ENCODE results near the gene GKN2.

GKN2 gene, protein sequence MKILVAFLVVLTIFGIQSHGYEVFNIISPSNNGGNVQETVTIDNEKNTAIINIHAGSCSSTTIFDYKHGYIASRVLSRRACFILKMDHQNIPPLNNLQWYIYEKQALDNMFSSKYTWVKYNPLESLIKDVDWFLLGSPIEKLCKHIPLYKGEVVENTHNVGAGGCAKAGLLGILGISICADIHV

DNA sequence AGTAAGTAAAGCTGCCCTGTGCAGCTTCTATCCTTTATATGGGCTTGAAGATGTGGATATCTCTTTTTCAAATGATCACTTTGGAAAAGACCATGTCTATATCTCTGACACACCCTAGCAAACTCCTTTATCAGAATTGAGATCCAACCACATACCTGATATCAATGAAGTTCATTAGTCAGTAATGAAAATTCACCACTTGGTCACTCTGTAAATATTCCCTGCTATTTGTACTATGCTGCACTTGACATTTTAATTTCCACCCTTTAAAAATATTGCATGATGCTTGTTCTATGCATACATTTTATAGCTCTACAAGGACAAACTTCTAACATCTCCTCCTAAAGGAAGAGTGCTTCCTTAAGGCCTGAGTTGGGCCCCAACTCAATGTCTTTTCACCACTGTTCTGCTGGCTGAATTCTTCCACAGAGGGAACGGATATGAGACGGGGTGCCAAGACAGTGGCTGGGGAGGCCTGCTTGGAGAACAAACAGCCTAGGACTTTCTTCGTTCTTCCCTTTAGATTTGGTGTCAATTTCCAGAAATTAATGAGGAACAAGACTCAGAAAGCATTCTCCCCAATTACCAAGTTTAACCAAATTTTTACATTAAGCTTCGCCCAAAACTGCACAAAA lies at the start of gene GKN2:
TSS of gene GKN2 (minus strand) at position 7 of the 635 bp plus-strand sequence. CDS start 32 bp downstream, outside the sequence.
- DNase-seq: no peak

DNA sequence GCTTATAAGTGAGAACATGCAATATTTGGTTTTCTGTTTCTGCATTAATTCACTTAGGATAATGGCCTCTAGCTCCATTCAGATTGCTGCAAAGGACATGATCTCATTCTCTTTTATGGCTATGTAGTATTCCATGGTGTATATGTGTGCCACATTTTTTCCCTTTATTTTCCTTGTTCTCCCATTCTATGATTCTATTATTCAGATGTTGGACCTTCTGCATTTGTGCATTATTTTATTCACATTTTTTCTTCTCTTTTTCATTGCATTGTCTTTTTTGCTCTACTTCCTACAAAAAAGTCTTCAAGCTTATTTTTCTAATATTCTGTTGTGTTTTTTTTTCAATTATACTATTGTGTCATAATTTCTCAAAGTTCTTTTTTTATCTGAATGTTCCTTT lies 49.2 kb upstream of the GKN2 start:
- DNase-seq: no peak

DNA sequence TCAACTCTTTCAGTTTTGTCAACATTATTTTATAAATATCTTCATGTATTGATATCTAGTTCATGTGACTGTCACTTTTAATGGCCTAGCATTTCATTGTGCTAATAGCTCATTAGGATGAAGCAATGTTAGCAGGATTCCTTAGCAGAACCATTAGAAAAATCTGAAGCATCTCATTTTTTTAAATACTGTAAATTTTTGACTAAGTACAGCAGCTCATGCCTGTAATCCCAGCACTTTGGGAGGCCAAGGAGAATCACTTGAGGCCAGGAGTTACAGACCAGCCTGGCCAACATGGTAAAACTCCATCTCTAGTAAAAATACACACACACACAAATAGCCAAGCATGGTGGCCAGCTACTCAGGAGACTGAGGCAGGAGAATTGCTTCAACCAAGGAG lies 44.7 kb upstream of the GKN2 start:
- DNase-seq: no peak

DNA sequence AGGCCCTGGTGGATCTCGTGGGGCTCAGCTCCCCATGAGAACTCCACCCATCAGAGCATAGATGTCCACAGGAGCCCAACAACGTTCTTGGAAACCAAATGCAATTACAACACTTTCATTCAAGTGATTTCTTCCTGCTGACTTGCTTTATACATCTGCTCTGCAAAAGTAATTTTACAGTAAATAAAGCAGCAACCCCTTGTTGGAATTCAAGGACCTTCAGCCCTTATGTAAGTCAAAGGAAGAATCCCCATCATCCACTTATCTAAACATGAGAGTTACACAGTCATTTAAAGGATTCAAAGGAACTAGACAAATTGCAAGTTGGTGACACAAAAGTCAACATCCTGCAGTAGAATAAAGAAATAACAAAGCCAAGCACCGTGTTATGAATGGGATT lies 43.2 kb upstream of the GKN2 start:
- DNase-seq: no peak

DNA sequence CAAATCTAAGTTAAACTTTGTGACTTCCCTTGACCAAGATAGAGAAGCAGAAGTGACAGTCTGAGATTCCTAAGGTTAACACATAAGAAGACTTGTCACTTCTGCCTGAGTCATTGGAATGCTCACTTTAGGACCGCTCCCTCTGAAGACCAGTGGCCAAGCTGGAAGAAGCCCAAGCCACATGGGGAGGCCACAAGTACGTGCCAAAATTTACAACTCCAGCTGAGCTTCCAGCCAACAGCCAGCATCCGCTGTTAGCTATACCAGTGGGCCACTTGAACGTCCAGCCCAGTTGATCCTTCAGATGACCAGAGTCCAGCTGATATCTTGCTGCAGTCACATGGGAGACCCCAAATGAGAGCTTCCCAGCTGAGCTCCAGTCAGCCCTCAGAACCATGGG lies 42.2 kb upstream of the GKN2 start:
- DNase-seq: no peak

DNA sequence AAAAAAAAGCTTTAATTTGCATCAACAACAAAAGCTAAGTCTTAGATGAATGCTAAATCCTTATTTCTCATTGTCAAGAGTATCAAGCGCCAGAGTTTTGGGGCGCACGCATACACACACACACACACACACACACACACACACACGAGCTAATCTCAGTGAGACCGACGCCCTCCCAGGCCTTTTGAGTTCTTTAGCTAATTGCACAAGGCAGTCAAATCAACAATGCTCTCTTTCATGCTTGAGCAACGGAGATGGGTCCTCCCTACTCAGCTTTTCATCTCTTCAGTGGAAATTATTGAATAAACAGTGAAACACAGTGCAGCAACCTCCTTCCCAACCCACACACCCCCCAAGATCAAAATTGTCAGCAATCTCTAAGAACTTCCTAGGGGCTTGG lies 41.0 kb upstream of the GKN2 start:
- DNase-seq: no peak

DNA sequence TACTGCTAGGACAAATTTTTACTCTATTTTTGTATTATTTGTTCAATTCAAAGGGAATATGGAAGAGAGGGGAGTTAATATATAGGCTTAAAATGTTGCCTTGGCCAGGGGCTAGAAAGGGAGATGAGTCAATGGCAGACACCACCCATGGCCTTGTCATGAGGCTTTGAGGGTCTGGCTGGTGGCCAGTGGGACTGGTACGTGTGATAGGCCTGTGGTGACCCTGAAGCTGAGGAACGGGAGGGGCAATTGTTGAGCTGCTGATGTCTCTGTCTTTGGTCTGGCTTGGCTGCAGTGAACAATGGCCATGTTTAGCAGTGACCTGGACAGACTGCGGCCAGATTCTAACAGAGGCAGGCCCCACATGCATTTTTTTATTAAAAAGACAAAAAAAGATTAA lies 40.2 kb upstream of the GKN2 start:
- DNase-seq: no peak

DNA sequence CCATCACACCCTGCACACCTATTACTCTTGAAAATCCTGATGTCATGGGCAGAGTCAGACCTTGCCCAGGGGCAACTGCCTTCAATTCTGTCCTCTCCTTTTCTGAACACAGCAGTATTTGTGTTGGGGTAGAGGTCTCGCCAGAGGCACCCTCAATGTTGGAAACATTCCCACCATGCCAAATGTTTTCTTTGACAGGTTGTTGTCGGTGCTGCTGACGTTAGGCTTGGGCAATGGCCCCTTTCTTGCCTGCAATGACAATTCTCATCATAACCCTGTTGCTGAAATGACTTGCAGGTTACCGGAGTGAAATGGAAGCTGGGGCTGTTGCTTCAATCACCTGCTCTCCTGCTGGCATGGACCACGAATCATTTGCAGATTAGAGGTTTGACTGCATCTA lies 39.6 kb upstream of the GKN2 start:
- no peak for DNase-seq

DNA sequence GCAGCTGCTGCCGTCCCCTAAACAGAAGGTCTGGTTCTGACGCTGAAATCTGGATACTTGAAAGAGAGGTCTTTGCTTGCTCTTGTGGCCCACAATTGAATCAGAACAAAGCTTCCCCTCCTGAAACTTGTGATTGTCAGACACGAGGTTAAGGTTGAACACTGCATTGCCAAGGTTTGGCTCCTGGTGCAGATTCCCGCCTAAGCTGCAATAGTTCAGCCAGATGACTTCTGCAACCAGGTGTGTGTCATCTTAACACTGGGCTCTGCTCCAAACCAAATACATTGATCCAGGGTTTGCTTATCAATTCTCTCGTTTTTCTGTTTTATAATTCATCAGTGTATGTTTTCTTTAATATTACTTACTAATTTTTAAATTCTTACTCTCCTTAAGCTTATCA lies 36.3 kb upstream of the GKN2 start:
- DNase-seq: peak; percentile 37

DNA sequence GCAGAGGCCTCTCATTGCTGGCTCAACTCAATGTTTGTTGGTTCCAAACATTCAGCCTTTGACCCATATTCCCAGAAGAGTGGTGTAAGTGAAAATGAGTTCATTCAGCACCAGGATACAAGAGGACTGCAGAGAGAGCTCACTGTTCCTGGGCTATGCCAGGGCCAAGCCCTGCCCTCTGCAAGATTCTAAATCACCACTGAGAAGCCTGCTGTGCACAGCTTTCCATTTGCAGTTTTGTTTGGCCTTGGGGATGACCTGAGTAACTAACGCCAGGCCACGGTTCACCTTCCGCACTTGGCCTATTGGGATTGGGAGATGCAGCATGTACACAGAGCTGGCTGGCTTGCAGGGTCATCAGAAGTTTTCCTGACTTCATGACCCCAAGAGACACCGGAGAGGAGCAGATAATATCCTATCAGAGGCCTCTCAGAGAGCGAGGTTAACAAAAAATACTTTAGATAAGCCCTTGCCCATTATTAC lies 34.4 kb upstream of the GKN2 start:
- no peak for DNase-seq

DNA sequence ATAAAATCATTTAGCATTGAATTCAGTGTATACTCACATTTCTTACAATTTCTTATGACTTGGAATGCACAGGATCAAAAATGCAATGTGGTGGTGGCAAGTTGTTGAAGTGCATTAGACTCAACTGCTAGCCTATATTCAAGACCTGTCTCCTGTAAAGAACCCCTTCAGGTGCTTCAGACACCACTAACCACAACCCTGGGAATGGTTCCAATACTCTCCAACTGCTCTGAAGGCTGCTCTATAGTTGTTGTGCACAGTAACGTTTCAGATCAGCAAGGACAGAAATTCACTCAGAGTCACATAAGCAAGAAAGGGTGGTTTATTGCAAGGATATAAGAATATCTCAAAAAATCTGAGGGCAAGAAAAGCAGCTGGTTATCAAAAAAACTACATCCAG lies 28.3 kb upstream of the GKN2 start:
- DNase-seq: peak; percentile 26

DNA sequence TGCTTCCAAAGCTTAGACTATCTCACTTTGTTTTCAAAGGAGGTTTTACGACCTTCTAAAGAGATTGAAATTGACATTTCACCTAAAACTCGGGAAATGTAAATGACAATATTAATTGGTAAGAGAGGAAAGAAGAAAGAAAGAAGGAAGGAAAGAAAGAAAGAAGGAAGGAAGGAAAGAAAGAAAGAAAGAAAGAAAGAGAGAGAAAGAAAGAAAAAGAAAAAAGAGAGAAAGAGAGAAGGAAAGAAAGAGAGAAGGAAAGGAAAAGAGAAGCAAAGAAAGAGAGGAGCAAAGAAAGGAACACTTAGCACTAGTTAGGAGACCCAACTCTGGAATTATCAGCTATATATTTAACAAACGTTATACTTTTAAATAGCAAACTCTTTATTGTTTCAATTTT lies 25.4 kb upstream of the GKN2 start:
- no peak for DNase-seq

DNA sequence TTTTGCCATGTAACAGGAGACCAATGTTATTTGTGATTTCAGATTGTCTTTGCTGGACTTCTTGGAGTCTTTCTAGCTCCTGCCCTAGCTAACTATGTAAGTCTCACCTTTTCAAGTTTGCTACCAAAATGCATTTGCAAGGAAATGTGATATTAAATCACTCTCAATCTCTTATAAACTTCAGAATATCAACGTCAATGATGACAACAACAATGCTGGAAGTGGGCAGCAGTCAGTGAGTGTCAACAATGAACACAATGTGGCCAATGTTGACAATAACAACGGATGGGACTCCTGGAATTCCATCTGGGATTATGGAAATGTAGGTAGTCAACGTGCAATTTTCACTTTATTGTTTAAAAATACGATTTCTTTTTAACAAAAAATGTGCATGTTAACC lies 24.8 kb upstream of the GKN2 start:
- DNase-seq: peak; percentile 18

DNA sequence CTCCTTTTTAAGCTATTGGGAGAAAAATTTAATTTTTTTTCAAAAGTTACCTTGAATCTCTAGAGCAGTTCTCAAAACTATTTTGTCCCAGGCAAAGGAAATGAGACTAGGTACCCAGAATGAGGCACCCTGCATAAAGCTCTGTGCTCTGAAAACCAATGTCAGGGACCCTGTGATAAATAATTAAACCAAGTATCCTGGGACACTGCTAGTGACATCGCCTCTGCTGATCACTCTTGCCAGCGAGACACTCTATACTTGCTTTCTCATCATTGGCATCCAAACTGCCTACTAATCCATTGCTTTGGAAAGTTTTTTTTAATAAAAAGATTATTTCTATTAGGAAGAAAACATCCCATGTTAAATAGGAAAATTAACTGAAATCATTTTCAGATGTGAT lies 23.2 kb upstream of the GKN2 start:
- DNase-seq: no peak

DNA sequence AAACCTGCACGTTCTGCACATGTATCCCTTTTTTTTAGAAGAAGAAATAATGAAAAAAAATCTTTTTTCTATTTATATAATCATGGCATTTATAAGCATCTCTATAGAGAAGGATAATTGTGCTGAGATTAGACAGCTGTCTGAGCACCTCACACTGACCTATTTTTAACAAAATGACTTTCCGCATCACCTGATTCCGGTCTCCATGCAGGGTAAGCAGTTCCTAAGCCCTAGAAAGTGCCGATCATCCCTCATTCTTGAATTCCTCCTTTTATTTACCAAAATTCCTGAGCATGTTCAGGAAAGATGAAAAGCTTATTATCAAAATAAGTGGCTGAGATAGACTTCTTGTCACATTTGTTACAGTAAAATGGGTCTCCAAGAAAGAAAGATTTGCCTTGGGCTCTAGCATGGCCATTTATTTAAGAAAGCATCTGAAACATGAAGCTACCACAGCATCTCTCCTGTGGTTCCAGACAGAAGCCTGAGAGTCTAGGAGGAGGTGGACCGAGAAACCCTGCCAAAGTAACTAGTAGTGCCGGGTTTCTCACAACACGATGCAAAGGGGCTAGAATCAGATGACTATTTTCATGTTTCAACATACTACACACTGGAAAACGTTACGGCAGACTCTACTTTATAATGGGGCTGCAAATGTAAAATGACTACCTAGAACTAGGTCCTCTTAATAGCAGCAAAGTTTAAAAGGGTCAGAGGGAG lies 22.4 kb upstream of the GKN2 start:
- no peak for DNase-seq

DNA sequence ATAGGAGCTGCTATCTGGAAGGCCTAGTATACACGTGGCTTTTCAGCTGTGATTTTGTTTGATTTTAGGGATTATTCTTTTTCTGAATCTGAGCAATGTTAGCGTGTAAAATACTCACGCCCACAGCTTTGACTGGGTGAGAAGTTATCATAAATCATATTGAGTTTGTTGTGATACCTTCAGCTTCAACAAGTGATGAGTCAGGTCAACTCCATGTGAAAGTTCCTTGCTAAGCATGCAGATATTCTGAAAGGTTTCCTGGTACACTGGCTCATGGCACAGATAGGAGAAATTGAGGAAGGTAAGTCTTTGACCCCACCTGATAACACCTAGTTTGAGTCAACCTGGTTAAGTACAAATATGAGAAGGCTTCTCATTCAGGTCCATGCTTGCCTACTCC lies 21.6 kb upstream of the GKN2 start, which contains the start of gene GKN1:
TSS of gene GKN1 (plus strand) at position 386 of the 400 bp plus-strand sequence. CDS start 42 bp downstream, outside the sequence.
- no peak for DNase-seq

DNA sequence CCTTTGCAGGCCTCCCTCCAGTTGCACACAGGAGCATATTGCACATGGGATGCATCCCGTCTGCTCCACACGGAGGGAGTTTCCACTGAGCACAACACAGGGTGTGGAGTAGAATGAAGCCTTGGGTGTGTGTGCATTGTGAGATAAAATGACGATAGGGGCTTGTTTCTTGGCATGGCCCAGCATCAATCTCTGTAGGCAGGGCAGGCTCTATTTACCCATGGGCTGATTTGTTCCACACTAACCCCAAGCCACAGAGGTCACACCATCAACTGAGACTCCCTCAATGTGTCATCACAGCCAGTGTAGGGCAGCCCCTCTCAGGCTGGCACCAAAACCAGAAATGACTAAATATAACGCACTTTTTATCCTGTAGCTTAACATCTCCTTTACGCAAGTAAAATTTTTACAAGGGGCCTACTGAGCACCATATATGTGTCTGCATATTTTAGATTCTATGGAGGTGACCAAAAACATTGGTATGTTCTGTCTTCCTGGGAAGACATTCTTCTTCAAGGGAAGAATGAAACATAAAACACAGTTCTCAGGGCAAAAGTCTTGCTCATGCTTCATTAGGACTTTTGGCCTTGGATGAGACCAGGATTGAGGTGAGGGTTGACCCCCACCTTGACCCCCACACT lies 19.0 kb upstream of the GKN2 start:
- DNase-seq: no peak

DNA sequence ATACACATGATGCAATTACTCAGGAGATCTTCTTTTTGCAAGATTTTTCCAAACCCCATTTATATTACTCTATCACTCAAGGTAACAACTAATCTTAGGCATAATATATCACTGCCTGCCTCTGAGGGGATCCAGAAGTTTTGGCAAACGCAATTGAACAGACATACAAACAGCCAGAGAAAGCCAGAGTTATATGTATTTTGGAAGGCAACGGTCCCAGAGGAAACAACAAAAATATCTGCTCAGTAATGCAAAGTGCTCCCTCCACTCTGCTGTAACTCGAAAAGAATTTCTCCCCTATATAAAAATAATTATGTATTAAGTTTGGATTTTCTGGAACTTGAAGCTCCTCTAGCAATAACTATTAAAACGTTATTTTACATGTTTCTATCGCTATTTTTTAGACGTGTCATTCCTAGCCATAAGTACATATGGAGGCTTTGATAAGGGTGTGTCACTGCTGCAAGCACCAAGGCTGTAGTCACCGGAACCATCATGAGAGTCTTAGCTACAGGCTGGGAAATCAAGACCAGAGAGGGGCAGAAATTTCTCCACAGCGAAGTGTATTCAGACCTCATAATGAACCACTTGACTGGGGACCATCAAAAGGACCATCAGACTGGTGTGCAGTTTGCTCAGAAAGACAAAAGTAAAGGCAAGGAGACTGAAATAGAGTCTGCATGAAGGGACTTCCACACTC lies 18.0 kb upstream of the GKN2 start:
- DNase-seq: no peak

DNA sequence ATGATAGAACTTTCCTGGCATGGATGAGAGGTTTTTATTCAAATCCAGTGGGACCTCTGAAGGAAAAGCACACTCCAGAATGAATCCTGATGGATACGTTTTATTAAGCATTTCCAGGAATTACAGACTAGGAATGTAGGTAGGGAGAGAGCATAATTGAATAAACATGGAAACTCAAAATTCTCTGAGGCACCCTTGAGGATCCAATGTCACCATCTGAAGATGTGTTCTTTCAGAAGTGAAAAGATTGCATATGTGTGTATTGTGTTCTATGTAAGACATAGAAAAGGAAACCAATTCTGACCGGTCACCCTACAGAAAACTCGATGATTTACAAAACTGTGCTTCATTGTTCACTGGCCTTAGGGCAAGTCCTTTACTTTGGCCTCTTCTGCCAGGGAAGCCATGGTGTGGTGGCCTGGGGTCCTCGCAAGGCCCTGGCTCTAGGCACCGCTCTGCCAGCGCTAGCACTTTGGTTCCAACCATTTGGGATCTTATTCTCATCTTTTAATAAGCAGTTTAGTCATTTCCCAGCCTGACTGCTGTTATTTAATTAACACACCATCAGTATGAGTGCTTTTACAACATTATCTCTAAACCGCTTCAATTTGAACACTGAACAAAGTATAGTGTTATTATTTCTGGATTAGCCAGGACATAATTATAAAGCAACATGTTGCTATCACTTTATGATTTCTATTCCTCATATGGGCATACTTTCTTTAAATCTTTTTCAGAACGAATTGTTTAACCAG lies 17.2 kb upstream of the GKN2 start:
- no peak for DNase-seq

DNA sequence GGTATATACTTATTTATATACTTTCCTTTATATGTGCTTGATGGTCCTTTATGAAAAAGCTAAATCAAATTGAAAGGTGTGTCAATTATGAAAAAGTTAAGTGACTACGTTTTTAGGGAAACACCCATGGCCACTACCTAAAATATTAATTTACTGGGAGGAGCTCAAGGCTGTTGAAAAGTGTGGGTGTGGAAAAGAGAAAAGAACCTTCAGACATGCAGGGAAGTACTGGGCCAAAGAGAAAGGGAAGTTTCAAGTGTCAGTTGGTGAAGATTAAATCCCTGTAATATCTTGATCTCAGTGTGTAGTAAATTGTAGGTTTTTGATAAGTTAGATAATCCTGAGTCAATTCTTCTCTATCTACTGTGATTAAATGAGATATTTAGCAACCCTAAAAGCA lies 15.5 kb upstream of the GKN2 start:
- DNase-seq: no peak

DNA sequence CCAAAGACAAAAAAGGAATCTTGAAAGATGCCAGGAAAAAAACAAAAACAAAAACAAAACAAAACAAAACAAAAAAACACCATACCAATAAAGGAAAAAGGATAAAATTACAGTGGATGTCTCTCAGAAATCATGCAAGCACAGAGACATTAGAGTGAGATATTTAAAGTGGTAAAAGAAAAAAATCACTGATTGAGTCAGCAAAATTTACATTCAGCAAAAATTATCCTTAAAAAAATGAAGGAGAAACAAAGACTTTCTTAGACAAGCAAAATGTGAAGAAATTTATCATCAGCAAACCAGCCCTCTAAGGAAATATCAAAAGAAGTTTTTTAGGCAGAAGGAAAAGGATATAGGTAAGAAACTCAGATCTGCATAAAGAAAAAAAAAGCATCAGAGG lies 11.6 kb upstream of the GKN2 start:
- no peak for DNase-seq

DNA sequence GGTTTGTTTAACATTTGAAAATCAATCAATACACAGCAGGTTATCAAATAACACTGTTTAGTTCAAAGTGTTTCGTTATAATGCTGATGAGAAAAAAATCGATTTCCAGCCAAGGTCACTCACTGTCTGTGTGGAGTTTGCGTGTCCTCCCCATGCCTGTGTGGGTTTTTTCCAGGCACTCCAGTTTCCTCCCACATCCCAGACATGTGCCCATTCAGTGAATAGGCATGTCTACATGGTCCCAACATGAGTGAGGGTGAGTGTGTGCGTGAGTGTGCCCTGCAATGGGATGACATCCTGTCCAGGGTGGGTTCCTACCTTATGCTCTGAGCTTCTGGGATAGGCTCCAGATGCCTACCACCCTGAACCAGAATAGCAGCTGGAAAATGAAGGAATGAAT lies 8.7 kb upstream of the GKN2 start:
- no peak for DNase-seq
